IMR-90 (cell line): ENCODE measurements around the gene TOMM22. TPM values are rescaled to one million over a fixed set of nuclear protein-coding genes. Genes with fewer than 3 reads are reported as not detected.

Source experiments
- ATAC-seq: fragments of 200-7000 bp; cut with Tn5 transposase; 2 replicates; pipeline ENCODE4 v1.9.1; 2020; ENCODE audit warnings: low read depth, mild to moderate bottlenecking, moderate library complexity
- Bru-seq: library from RNA; stranded (reverse); fragments of 400-500 nt; gene quantifications from one replicate; lab custom pipeline; 2021; lab: Mats Ljungman, UMichigan
- BruChase-seq, 2 experiments: library from RNA; stranded (reverse); fragments of 400-500 nt; gene quantifications; one replicate each; lab custom pipeline; 2021; lab: Mats Ljungman, UMichigan
- BruUV-seq: library from RNA; stranded (reverse); fragments of 400-500 nt; replicated peaks from 2 replicates; lab custom pipeline; 2021; lab: Mats Ljungman, UMichigan
- CTCF ChIA-PET: fragments of 300-600 bp; formaldehyde crosslinking; extraction: SDS; loops from one replicate; lab custom pipeline; 2021; ENCODE audit warnings: antibody characterized with exemption; lab: Yijun Ruan, JAX
- POLR2A ChIA-PET: fragments of 300-600 bp; sonication (Branson Sonifier 250); formaldehyde crosslinking; loops from one replicate; lab custom pipeline; 2022; ENCODE audit warnings: antibody characterized with exemption; ENCODE audit not compliant: unreplicated experiment; lab: Charles Lee
- DNase-seq: peaks from one replicate; pipeline ENCODE4 v3.0.0; 2013
- H2AFZ ChIP-seq: replicated peaks from 2 replicates; pipeline ENCODE3; 2013; ENCODE audit warnings: low read length, mild to moderate bottlenecking; ENCODE audit not compliant: poor library complexity
- H2AK5ac ChIP-seq: 2 replicates; pipeline ENCODE4 v1.6.1; 2013; ENCODE audit warnings: low read depth, low read length, inconsistent platforms
- H2AK9ac ChIP-seq: replicated peaks from 2 replicates; pipeline ENCODE3; 2013; ENCODE audit warnings: mild to moderate bottlenecking, low read depth, low read length, moderate library complexity; ENCODE audit not compliant: poor library complexity
- H2BK120ac ChIP-seq: 2 replicates; pipeline ENCODE4 v1.6.1; 2013; ENCODE audit warnings: low read depth, low read length, inconsistent platforms
- H2BK15ac ChIP-seq: 3 replicates; pipeline ENCODE4 v1.6.1; 2013; ENCODE audit warnings: low read depth, low read length, inconsistent platforms
- H2BK20ac ChIP-seq: 2 replicates; pipeline ENCODE4 v1.6.1; 2013; ENCODE audit warnings: low read depth, mild to moderate bottlenecking, inconsistent platforms, low read length, moderate library complexity
- H2BK5ac ChIP-seq: 2 replicates; pipeline ENCODE4 v1.6.1; 2013; ENCODE audit warnings: mild to moderate bottlenecking, low read depth, low read length, inconsistent platforms; ENCODE audit not compliant: poor library complexity, severe bottlenecking
- H3K14ac ChIP-seq: replicated peaks from 2 replicates; pipeline ENCODE4 v1.6.1; 2013; ENCODE audit warnings: low read depth, low read length, inconsistent platforms
- H3K18ac ChIP-seq: 2 replicates; pipeline ENCODE4 v1.6.1; 2013; ENCODE audit warnings: low read depth, low read length, control low read depth
- H3K23ac ChIP-seq: 2 replicates; pipeline ENCODE4 v1.6.1; 2013; ENCODE audit warnings: low read depth, low read length, inconsistent platforms
- H3K27ac ChIP-seq: 2 replicates; pipeline ENCODE4 v1.5.1; 2013; ENCODE audit warnings: mild to moderate bottlenecking, control low read depth, low read length; ENCODE audit not compliant: insufficient read depth
- H3K27me3 ChIP-seq: 2 replicates; pipeline ENCODE4 v1.6.1; 2013; ENCODE audit warnings: low read length; ENCODE audit not compliant: control insufficient read depth, insufficient read depth
- H3K36me3 ChIP-seq: 2 replicates; pipeline ENCODE4 v1.6.1; 2013; ENCODE audit warnings: low read length, mixed read lengths; ENCODE audit not compliant: control insufficient read depth, insufficient read depth
- H3K4ac ChIP-seq: 2 replicates; pipeline ENCODE4 v1.6.1; 2013; ENCODE audit warnings: low read depth, low read length, inconsistent platforms
- H3K4me1 ChIP-seq: 2 replicates; pipeline ENCODE4 v1.6.1; 2013; ENCODE audit warnings: low read length, mixed read lengths; ENCODE audit not compliant: control insufficient read depth, insufficient read depth
- H3K4me2 ChIP-seq: 2 replicates; pipeline ENCODE4 v1.6.1; 2013; ENCODE audit warnings: low read depth, mild to moderate bottlenecking, control low read depth, low read length, moderate library complexity
- H3K4me3 ChIP-seq: 2 replicates; pipeline ENCODE4 v1.5.1; 2013; ENCODE audit warnings: low read depth, mild to moderate bottlenecking, control low read depth, low read length, moderate library complexity; ENCODE audit not compliant: insufficient read depth
- H3K56ac ChIP-seq: 2 replicates; pipeline ENCODE4 v1.6.1; 2013; ENCODE audit warnings: low read length, inconsistent platforms; ENCODE audit not compliant: insufficient read depth; ENCODE audit errors: extremely low read depth
- H3K79me1 ChIP-seq, 2 experiments: 2 replicates each; pipeline ENCODE4 v1.6.1; 2013; ENCODE audit warnings: low read length in 2 of 2, inconsistent platforms in 1 of 2, low read depth in 1 of 2
- H3K9ac ChIP-seq: 2 replicates; pipeline ENCODE4 v1.6.1; 2013; ENCODE audit warnings: low read depth, low read length, control low read depth
- H3K9me1 ChIP-seq: 2 replicates; pipeline ENCODE4 v1.6.1; 2013; ENCODE audit warnings: low read length, inconsistent platforms; ENCODE audit not compliant: insufficient read depth
- H3K9me3 ChIP-seq: 2 replicates; pipeline ENCODE4 v1.6.1; 2013; ENCODE audit warnings: low read length; ENCODE audit not compliant: control insufficient read depth, insufficient read depth
- H4K20me1 ChIP-seq: 2 replicates; pipeline ENCODE4 v1.6.1; 2013; ENCODE audit warnings: low read length, inconsistent platforms; ENCODE audit not compliant: insufficient read depth
- H4K5ac ChIP-seq: 2 replicates; pipeline ENCODE4 v1.6.1; 2013; ENCODE audit warnings: mild to moderate bottlenecking, low read depth, low read length, control low read depth
- H4K8ac ChIP-seq, 2 experiments: 2 replicates each; pipeline ENCODE4 v1.6.1; 2013; ENCODE audit warnings: low read depth in 2 of 2, low read length in 2 of 2, control low read depth in 1 of 2, inconsistent platforms in 1 of 2
- H4K91ac ChIP-seq: 2 replicates; pipeline ENCODE4 v1.6.1; 2013; ENCODE audit warnings: low read depth, low read length, inconsistent platforms; ENCODE audit not compliant: insufficient read depth
- MAFK ChIP-seq: IDR thresholded peaks from 2 replicates; pipeline ENCODE4 v1.6.1; 2012; ENCODE audit warnings: low read depth, low read length, improper control_type of control experiment
- MXI1 ChIP-seq: IDR thresholded peaks from 2 replicates; pipeline ENCODE4 v1.6.1; 2012; ENCODE audit warnings: low read depth, mild to moderate bottlenecking, low read length, moderate library complexity, borderline replicate concordance
- NFE2L2 ChIP-seq: fragments of 150-350 bp; IDR thresholded peaks from 2 replicates; pipeline ENCODE4 v1.6.1; 2016; ENCODE audit warnings: low read depth, mild to moderate bottlenecking, low read length
- POLR2A ChIP-seq: IDR thresholded peaks from 2 replicates; pipeline ENCODE4 v1.6.1; 2012; ENCODE audit warnings: mild to moderate bottlenecking, low read depth, low read length
- RAD21 ChIP-seq: IDR thresholded peaks from 2 replicates; pipeline ENCODE4 v1.6.1; 2012; ENCODE audit warnings: low read length, improper control_type of control experiment
- RCOR1 ChIP-seq: IDR thresholded peaks from 2 replicates; pipeline ENCODE4 v1.6.1; 2012; ENCODE audit warnings: mild to moderate bottlenecking, low read length, improper control_type of control experiment; ENCODE audit not compliant: insufficient replicate concordance
- SMC3 ChIP-seq: fragments of 150-350 bp; IDR thresholded peaks from 2 replicates; pipeline ENCODE4 v1.6.1; 2016; ENCODE audit warnings: low read depth, mild to moderate bottlenecking, antibody characterized with exemption, low read length, moderate library complexity
- USF2 ChIP-seq: fragments of 150-350 bp; IDR thresholded peaks from 2 replicates; pipeline ENCODE4 v1.6.1; 2017; ENCODE audit warnings: mild to moderate bottlenecking, antibody characterized with exemption, low read length, low read depth
- WGBS, 2 experiments: methylation state at CpG; one replicate each; pipeline versions ENCODE4 v1.1.5 to v1.1.7; 2013; ENCODE audit warnings: missing lambda C conversion rate in 2 of 2; ENCODE audit not compliant: insufficient read length in 1 of 2; ENCODE audit errors: extremely low coverage in 2 of 2; 5-methylcytosine and 5-hydroxymethylcytosine counted together
- dilution Hi-C: fragments of 300-500 bp; cut with HindIII; formaldehyde crosslinking; loops from one replicate; pipeline ENCODE4 v1.14.3; 2018; ENCODE audit warnings: low sequenced_read_pairs; ENCODE audit not compliant: unreplicated experiment
- in situ Hi-C: fragments of 300-500 bp; cut with MboI; formaldehyde crosslinking; loops from 3 replicates; pipeline ENCODE4 v1.14.3; 2019; ENCODE audit warnings: low sequenced_read_pairs, inconsistent platforms, mixed read lengths
- intact Hi-C: fragments of 100-400 bp; cut with micrococcal nuclease; formaldehyde crosslinking; loops from 2 replicates; pipeline ENCODE4 v1.10.0; 2022
- long read RNA-seq: library from polyadenylated mRNA; unstranded; transcript quantifications from one replicate; pipeline ENCODE4 v2.0.0, GENCODE V29; 2021; ENCODE audit not compliant: unreplicated experiment
- polyA plus RNA-seq, 3 experiments: library from polyadenylated mRNA; depleted of rRNA; stranded (reverse); fragments of >200 nt; gene quantifications; 2 replicates each; pipeline ENCODE4 v1.2.3, GENCODE V29; 2012; ENCODE audit warnings: low replicate concordance in 1 of 3
- total RNA-seq: library from RNA; depleted of rRNA; stranded (reverse); fragments of >200 nt; gene quantifications from 2 replicates; pipeline ENCODE4 v1.2.3, GENCODE V29; 2012; rRNA removed
- TF ChIP-seq, protein P1 (sequence below): conservative IDR thresholded peaks from 2 replicates; pipeline ENCODE4 v1.5.1; 2012; ENCODE audit warnings: mild to moderate bottlenecking, low read depth, low read length, improper control_type of control experiment
- TF ChIP-seq, protein P2 (sequence below): fragments of 150-350 bp; IDR thresholded peaks from 2 replicates; pipeline ENCODE4 v1.6.1; 2016; ENCODE audit warnings: low read depth, mild to moderate bottlenecking, low read length, moderate library complexity, borderline replicate concordance

Gene TOMM22
- 78.0 and 139 TPM in 2 replicates for total RNA-seq
- polyA plus RNA-seq (2012; rRNA removed): 31.9 and 38.7 TPM in 2 replicates
- 23.3 and 33.4 TPM in 2 replicates for polyA plus RNA-seq (2012; cell fraction: cytosol; rRNA removed)
- 3.9 and 15.0 TPM in 2 replicates for polyA plus RNA-seq (2012; cell fraction: nucleus; rRNA removed; ENCODE audit: low replicate concordance)
- Bru-seq, nascent RNA: percentile 75 among the genes with signal in this experiment
- BruChase-seq, experiment 1, labeled RNA remaining after a 6-hour chase: percentile 86 among the genes with signal in this experiment
- percentile 74 among the genes with signal in this experiment for BruChase-seq, experiment 2, labeled RNA remaining after a 2-hour chase
- long read RNA-seq, transcript TOMM22-201 (4 exons, 2,040 nt): major isoform, 41 of 60 reads
- long read RNA-seq, partial matches to known transcripts: 1 of 60 reads
- long read RNA-seq, other reads (novel, unspliced or antisense): 16 of 60 reads

DNA sequence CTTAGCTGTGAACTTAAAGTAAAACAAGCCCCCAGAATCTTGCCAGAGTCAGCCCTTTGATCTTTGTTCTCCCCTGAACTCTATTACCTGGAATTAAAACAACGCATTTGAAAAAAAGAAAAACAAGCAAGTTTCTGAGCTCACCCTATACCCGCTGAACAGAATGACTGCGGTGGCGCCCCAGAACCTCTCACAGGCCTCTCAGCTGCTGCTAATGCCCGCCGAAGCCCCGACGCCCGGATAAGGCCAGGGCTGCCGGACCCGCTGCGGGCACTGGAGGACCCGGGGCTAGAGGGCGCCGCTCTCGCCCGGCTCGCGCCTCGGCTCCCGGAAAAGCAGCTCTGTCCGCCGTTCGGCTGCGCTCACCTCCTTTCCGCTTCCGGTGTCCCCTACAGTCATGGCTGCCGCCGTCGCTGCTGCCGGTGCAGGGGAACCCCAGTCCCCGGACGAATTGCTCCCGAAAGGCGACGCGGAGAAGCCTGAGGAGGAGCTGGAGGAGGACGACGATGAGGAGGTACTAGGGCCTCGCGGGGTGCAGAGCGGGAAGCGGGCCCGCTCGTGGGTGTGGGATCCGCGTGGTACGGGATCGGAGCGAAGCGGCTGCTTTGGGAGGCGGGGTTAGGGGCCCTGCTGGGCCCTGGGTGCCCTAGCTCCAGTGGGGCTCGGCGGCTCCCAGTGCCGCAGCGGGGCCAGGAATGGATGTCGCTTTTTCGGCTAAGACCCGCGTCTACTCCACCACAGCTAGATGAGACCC is at the start of gene TOMM22:
Gene TOMM22 (plus strand): TSS at position 376 of the 754 bp plus-strand sequence. CDS start 22 bp downstream, at position 398.
- dilution Hi-C loops (no loop called here), in situ Hi-C loops (no loop called here), intact Hi-C loops (loop anchor here (2.0 kb wide), 1 partner anchor 15 kb away; no protein-coding TSS in a partner anchor)
- ATAC-seq: peak; percentile 100
- Histone ChIP-seq H3K9me1 (no peaks in the 10 kb centered on the region; the same call in 1 of the 2 replicates), H4K8ac (peak within 1 kb of the TSS; percentile 59 to 97), H3K79me1 (peaks cover 16 to 37% of the 10 kb centered on the region in 2 experiments; a peak in 3 of 4 replicates), H2AK5ac (peak within 1 kb of the TSS; percentile 86), H3K14ac (peak within 1 kb of the TSS; percentile 72), H3K36me3 (peaks cover 26% of the 10 kb centered on the region), H3K4ac (peak within 1 kb of the TSS; percentile 88), H4K5ac (peak within 1 kb of the TSS; percentile 92), H3K4me1 (no peaks in the 10 kb centered on the region; the same call in 1 of the 2 replicates), H3K4me3 (peak within 1 kb of the TSS; percentile 83), H2AK9ac (peak within 1 kb of the TSS; percentile 88), H2BK15ac (no peak within 1 kb of the TSS), H2AFZ (peak within 1 kb of the TSS; percentile 97), H3K27me3 (no peaks in the 10 kb centered on the region), H3K56ac (peak within 1 kb of the TSS; percentile 68), H3K27ac (peak within 1 kb of the TSS; percentile 85), H3K18ac (no peak within 1 kb of the TSS), H3K9me3 (no peaks in the 10 kb centered on the region), H4K91ac (peak within 1 kb of the TSS; percentile 75; the same call in 1 of the 2 replicates), H3K23ac (peak within 1 kb of the TSS; percentile 72), H3K4me2 (peak within 1 kb of the TSS; percentile 87), H3K9ac (peak within 1 kb of the TSS; percentile 89), H2BK20ac (no peak within 1 kb of the TSS), H2BK5ac (peak within 1 kb of the TSS; percentile 75), H2BK120ac (peak within 1 kb of the TSS; percentile 68; the same call in 1 of the 2 replicates), H4K20me1 (no peaks in the 10 kb centered on the region)
- BruUV-seq: no TSS peak
- ChIA-PET CTCF (interaction anchor here (0.6 to 1.9 kb wide), 9 partner anchors 10 to 191 kb away, joined by 3 to 9 read pairs (median 4); partner anchors contain the start of genes CBY1 and FAM227A), POLR2A (interaction anchor here (0.5 to 0.6 kb wide), 2 partner anchors 23 to 123 kb away, joined by 3 to 5 read pairs; no protein-coding TSS in a partner anchor)
- 0% methylated on average over 27 of the region's 60 CpGs; no CpG with 5 or more reads in 1 of the 2 experiments for WGBS, 2 experiments
- DNase-seq: peak; percentile 83
- TF ChIP-seq, protein P1, sequence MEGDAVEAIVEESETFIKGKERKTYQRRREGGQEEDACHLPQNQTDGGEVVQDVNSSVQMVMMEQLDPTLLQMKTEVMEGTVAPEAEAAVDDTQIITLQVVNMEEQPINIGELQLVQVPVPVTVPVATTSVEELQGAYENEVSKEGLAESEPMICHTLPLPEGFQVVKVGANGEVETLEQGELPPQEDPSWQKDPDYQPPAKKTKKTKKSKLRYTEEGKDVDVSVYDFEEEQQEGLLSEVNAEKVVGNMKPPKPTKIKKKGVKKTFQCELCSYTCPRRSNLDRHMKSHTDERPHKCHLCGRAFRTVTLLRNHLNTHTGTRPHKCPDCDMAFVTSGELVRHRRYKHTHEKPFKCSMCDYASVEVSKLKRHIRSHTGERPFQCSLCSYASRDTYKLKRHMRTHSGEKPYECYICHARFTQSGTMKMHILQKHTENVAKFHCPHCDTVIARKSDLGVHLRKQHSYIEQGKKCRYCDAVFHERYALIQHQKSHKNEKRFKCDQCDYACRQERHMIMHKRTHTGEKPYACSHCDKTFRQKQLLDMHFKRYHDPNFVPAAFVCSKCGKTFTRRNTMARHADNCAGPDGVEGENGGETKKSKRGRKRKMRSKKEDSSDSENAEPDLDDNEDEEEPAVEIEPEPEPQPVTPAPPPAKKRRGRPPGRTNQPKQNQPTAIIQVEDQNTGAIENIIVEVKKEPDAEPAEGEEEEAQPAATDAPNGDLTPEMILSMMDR: peak; percentile 82
- TF ChIP-seq SMC3: peak; percentile 49
- TF ChIP-seq MXI1: peak; percentile 90; the same call in 1 of the 2 replicates
- TF ChIP-seq, protein P2, sequence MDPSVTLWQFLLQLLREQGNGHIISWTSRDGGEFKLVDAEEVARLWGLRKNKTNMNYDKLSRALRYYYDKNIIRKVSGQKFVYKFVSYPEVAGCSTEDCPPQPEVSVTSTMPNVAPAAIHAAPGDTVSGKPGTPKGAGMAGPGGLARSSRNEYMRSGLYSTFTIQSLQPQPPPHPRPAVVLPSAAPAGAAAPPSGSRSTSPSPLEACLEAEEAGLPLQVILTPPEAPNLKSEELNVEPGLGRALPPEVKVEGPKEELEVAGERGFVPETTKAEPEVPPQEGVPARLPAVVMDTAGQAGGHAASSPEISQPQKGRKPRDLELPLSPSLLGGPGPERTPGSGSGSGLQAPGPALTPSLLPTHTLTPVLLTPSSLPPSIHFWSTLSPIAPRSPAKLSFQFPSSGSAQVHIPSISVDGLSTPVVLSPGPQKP: 0 out of 2 replicates have a peak, but pooled peaks have one; percentile 20
- TF ChIP-seq NFE2L2: no peak
- TF ChIP-seq RCOR1: no peak
- TF ChIP-seq USF2: no peak
- TF ChIP-seq MAFK: no peak
- TF ChIP-seq RAD21: peak; percentile 41
- peak; percentile 81 for TF ChIP-seq POLR2A
